Epithelial cell of prostate (primary cell): Measurements from ENCODE around the gene RPL23.
A peak's percentile ranks its signal among the peaks of the same experiment; 100 is the strongest.

Experiments
- DNase-seq: peaks from one replicate; pipeline ENCODE4 v3.0.0-alpha.2; 2011; ENCODE audit warnings: low read depth, low spot score
- H3K27ac ChIP-seq: fragments of 450-650 bp; 2 replicates; pipeline ENCODE4 v1.5.1; 2017; ENCODE audit warnings: mild to moderate bottlenecking

Gene RPL23

GRCh38 chr17:38885044-38885727 lies 31.7 kb upstream of the RPL23 start:
- no peak for DNase-seq
- no peak overlapping the region for H3K27ac ChIP-seq

GRCh38 chr17:38883592-38884526 lies 30.3 kb upstream of the RPL23 start:
- DNase-seq = no peak
- no peak overlapping the region for H3K27ac ChIP-seq

DNA sequence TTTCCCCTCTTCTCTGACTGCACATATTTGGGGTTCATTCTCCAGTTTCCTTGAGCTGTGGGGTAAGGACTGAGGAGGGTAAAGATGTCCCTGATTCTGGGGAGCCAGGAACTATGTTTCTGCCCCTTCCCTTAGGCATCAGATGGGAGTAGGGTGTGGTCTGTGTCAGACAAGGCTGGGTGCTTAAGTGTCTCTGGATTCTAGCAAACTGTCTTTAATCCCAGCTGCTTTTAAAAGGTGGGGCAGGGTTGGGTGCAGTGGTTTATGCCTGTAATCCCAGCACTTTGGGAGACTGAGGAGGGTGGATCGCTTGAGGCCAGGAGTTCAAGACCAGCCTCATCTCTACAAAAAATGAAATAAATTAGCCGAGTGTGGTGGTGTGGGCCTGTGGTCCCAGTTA lies 29.3 kb upstream of the RPL23 start:
- no peak for DNase-seq
- H3K27ac ChIP-seq = no peak overlapping the region

- H3K27ac ChIP-seq = peak overlapping the region; percentile 92
- DNase-seq = no peak
Observed at GRCh38 chr17:38881600-38882191, 28.2 kb upstream of the RPL23 start.

DNA sequence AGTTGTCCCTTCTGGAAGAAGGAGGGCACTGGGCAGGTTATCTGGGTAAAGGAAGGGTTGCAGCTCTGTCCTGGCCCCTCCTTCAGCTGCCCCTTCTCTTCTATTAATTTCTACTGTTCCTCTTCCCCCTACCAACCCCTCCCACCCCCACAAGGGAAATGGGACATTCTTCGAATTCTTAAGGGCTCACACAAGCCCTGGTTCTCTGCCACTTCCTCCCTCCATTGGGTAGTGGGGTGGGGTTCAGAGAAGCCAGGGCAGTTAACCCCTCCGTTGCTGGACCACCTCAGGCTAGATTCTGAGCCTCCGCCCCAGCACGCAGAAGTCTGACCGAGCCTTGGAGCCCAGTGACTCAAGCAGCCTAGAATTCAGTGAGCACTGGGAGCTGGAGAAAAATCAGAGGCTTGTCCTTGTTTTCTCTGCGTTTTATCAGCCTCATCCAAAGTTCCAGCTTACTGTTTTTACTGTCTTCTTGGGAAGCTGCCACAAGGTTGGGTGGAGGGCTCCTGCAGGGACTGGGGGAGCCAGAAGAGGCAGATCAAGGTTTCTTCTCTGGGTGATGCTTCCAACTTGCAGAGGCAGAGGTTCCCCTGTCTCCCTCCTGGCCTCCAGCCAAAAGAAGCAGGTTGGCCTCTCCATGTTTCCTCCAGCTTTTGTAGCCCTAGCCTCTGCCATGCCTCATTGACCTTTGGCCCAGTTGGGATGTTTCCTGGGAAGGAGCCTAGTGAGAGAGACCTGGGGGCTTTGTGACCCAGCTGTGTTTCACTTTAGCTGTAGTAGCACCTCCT lies 26.6 kb upstream of the RPL23 start:
- peak overlapping the region; percentile 92 for H3K27ac ChIP-seq

GRCh38 chr17:38877130-38877851 lies 23.8 kb upstream of the RPL23 start:
- DNase-seq = no peak
- peak overlapping the region; percentile 92 for H3K27ac ChIP-seq

More for the DNA sequence above, 26.6 kb upstream of the RPL23 start:
- no peak for DNase-seq

- H3K27ac ChIP-seq = no peak overlapping the region
- DNase-seq = no peak
Observed at GRCh38 chr17:38875477-38876075, 22.1 kb upstream of the RPL23 start.

DNA sequence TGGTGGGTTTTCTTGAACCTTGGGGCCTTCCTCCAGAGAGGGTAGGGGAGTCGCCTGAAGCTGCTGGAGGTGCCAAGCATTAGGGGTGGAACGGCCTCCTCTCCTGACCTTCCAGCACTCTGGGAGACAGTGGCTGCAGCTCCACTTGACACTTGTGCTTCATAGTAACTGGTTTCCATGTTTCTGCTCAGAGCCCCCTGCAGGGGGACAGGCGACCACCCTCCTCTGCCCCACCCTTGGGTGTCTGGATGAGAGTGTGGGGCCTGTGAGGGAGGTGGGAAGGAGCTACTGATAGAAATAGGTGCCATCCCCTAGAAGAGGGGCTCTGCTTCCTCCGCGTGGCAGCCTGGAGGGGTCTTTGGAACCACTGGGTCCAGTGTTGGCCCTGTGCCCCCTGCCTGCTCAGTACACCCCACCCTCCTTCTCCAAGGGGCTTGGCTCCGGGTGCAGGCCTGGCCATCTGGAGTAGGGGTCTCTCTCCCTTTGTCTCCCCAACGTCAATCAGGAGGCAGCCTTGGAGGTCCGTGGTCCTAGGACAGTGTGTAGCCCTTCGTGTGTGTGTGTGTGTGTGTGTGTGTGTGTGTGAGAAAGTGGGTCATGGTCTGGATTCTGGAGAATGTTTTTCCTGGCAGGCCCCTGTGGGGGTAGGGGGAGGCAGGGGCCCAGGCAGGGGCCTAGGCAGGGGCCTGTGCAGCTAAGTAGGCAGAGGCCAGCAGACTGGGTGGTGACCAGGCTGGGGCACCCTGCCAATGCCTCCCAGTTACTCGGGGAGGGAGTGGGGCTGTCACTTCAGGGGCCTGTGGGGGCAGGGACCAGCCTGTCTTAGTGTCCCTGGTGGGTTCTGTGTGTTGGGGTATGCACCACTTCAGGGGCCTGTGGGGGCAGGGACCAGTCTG lies 21.2 kb upstream of the RPL23 start:
- H3K27ac ChIP-seq = no peak overlapping the region
- no peak for DNase-seq

- no peak overlapping the region for H3K27ac ChIP-seq
- DNase-seq = no peak
Observed at GRCh38 chr17:38873640-38874380, 20.3 kb upstream of the RPL23 start.

DNA sequence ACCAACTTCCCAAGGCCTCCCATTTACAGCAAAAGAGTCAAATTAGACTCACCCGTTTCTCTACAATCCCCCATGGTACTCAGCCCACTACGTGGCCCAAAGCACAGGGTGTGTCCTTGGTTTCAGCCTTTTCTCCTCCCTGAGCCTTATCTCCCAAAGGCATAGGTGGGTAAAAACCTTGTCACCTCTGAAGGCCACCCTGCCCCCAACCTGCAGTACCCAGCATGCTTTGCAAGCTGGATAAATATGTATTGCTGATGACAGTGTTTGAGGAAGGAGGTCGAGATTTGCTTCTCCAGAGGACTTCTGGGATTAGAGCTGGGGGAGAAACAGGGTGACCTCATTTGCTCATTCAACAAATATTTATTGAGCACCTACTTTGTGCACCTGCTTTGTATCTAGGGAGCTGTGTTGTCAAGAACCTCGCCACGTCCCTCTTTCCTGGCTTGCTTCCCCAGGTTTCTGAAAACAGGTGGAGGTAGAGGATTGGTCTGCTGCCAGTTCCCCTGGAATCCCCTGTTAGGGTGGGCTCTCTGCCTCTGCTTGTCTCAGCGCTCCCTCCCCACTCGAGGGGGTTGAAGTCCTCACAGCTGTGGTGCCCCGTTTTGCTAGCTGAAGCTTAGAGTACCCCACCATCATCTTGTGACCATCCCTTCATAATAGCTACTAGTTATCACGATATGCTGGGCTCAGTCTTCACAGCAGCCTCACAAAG lies 19.3 kb upstream of the RPL23 start:
- no peak for DNase-seq
- peak overlapping the region; percentile 89 for H3K27ac ChIP-seq

- no peak for DNase-seq
- peak overlapping the region; percentile 89 for H3K27ac ChIP-seq
Observed at GRCh38 chr17:38872027-38872511, 18.5 kb upstream of the RPL23 start.

DNA sequence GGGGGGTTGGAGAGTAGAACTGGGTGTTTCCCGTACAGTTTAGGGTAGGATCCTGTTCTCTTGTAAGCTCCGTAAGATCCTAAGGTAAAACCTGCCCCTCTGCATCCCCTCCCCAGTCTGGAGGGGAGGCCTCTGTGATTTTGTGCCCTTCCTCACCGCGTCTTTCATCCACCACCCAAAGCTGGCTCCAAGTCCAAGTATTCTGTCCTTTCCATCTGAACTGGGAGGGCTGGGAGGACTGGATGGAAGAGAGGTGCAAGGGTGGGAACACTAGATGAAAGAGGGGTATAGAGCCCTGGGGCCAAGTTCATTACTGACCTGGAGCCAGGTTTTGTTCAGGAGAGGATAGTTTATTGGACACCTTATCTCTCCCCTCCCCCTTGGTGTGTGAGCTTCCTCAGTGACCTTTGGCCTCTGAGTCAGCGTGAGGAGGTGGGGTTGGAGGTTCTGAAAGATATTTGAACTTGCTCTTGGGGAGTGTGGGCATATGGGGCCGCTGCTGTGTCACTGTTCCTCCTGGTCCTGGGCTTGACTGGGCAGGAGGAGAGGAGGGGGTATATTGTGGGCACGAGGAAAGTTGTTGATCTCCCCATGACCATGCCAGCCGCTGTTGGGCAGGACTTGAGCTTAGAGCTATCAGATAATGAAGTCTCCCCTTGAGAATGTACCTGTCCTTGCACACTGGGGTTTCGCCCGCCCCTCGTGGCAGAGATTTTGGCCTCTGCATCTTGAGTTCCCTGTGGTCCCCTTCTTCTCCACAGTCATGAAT lies 17.9 kb upstream of the RPL23 start:
- DNase-seq = no peak

DNA sequence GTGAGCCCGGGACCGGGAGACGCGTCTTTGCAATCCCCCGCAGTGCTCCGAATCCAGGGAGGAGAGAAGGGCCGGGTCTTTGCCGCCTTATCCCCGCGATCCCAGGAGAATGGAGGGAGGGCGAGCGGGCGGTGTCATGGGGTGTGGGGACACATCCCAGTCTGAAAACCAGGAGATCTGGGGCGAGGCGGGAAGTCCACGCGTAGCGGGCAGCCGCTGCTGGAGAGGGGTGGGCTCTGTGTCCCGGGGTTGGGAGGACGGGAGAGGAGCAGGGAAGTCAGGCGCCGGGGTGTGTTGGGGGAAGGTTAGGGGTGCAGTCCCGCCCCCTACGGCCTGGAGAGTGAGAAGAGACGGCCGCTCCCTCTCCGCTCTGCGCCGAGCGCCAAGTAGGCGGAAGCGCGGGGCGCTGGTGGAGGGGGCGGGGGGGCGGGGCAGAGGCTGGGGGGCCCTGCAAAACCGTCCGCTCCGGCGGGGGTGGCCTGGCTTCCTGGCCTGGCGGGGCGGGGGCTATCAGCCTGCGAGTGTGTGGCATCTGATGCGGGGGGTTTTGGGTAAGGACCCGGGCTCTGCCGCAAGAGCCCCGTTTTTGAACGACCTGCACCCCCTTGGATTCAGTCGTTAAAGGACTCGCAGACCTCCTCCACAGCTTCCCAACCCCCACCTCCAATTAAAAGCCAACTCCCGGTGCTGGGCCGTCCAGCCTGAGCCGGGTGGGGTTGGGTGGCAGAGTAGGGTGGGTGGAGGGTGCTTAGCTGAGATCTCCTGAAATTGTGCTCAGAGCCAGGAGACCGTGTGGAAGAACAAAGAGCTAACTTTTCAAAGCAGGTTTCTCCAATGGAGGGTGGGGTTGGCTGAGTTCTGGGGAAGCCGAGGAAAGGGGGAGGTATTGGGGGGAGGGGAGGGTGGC lies 17.0 kb upstream of the RPL23 start:
- no peak for DNase-seq
- peak overlapping the region; percentile 89 for H3K27ac ChIP-seq

More for the DNA sequence above, 17.9 kb upstream of the RPL23 start:
- H3K27ac ChIP-seq = peak overlapping the region; percentile 89

- no peak for DNase-seq
Observed at GRCh38 chr17:38869526-38870258, 16.2 kb upstream of the RPL23 start, which contains the start of gene LASP1. Gene LASP1 (plus strand): TSS chr17:38870058. CDS start chr17:38870190, 132 bp downstream.

More at GRCh38 chr17:38869526-38870258, 16.2 kb upstream of the RPL23 start, which contains the start of gene LASP1:
- H3K27ac ChIP-seq = peak within 1 kb of the TSS; percentile 89
